ENCODE data around the gene LAIR2. TPM values are rescaled to one million over a fixed set of nuclear protein-coding genes. Genes with fewer than 3 reads are reported as not detected.
A peak's percentile ranks its signal among the peaks of the same experiment; 100 is the strongest.

The LAIR2 gene
- total RNA-seq, 4 donors from 2014 or later: not detected

DNA sequence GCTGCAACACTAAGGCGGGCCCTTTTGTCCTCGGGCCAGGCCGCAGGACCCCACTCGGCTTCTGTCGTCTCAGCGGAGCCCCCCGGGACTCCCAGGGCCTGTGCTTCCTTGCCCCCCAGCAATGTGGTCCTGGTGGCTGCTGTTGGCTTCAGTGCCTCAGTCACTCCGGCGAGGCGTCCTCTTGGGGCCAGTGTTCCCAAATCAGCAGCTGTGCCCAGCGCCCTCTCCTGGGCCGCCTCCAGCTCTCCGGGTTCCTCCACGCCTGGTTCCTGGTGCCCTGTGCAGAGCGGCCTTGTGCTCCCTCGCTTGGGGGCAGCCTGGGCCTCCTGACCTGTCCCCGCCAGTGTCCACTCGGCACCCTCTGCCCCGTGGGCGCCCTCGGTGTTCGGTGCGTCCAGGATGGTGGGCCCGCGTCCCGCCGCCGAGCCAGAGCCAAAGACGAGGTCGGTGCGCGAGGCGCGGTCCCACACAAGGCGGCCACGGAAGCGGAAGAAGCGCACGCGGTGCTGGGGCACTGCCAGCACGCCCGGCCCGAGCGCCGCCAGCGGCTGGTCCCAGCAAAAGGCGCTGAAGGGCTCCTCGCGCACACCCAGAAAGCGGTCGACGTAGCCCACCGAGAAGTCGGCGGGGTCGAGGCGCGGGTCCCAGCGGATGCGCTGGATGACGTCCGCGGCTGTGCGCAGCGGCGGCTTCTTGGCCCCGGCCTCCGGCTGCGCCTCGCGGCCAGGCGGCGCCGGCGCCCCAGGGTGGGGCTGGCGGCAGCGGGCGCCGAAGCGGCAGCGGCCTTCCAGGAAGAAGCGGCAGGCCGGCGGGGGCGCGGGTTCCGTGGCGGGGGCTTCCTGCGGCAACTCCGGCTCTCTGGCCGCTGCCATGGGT lies 39.7 kb upstream of the LAIR2 start:
- H3K4me1 ChIP-seq: peaks cover 29 to 65% (median 62%) of the 10 kb centered on the region in 4 donors
- H3K4me3 ChIP-seq: peak overlapping the region; percentile 68 to 90 (median 70)
- intact Hi-C loops (cut with DNase I): no loop called here
- WGBS: 14% methylated on average over 18 of the region's 91 CpGs
- H3K27ac ChIP-seq (replicated peaks in 1 of 4): peak overlapping the region; percentile 90 to 98 (median 96)
- H3K27me3 ChIP-seq: no peaks in the 10 kb centered on the region
- no peak for DNase-seq (ENCODE audit: extremely low spot score)
- no peaks in the 10 kb centered on the region for H3K9me3 ChIP-seq
- TF ChIP-seq POLR2A (IDR thresholded peaks at IDR 0.05; ENCODE audit: low read depth) (peak; percentile 3), POLR2AphosphoS5 (IDR thresholded peaks at IDR 0.05) (peak; percentile 65 to 82), EP300 (IDR thresholded peaks at IDR 0.05) (no peak)
- TF ChIP-seq, protein P1, sequence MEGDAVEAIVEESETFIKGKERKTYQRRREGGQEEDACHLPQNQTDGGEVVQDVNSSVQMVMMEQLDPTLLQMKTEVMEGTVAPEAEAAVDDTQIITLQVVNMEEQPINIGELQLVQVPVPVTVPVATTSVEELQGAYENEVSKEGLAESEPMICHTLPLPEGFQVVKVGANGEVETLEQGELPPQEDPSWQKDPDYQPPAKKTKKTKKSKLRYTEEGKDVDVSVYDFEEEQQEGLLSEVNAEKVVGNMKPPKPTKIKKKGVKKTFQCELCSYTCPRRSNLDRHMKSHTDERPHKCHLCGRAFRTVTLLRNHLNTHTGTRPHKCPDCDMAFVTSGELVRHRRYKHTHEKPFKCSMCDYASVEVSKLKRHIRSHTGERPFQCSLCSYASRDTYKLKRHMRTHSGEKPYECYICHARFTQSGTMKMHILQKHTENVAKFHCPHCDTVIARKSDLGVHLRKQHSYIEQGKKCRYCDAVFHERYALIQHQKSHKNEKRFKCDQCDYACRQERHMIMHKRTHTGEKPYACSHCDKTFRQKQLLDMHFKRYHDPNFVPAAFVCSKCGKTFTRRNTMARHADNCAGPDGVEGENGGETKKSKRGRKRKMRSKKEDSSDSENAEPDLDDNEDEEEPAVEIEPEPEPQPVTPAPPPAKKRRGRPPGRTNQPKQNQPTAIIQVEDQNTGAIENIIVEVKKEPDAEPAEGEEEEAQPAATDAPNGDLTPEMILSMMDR (IDR thresholded peaks at IDR 0.05): peak in 2 of 3 experiments; percentile 6 to 7
- H3K36me3 ChIP-seq: peaks cover 33 to 45% (median 45%) of the 10 kb centered on the region in 4 donors

DNA sequence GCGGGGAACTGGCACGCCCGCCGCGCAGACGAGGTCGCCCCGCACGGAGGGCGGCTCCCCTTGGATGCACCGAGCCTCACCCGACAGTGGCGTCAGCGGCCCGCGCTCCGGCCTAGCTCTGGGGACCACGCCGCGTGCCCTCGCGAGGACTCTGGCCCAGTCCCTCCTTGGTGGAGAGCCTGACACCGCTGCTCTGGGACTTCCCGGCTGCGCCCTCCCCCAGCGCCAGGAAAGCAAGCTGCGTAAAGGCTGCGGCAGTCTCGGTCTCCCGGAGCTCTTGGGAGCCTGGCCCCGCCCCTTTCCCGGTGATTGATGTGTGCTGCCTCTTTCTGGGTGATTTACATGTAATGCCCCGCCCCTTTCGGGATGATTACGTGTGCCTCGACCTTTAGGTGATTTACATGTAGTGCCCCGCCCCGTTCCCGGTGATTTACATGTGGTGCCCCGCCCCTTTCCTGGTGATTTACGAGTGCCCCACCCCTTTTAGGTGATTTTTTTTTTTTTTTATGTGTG lies 39.0 kb upstream of the LAIR2 start, which contains the start of gene LENG9:
TSS of gene LENG9 (minus strand) at position 248 of the 513 bp plus-strand sequence. CDS start 252 bp downstream, outside the sequence.
- H3K36me3 ChIP-seq: peaks cover 26 to 38% (median 38%) of the 10 kb centered on the region in 4 donors
- H3K27ac ChIP-seq (replicated peaks in 1 of 4): peak within 1 kb of the TSS; percentile 90 to 98 (median 96)
- H3K27me3 ChIP-seq: no peaks in the 10 kb centered on the region
- H3K9me3 ChIP-seq: no peaks in the 10 kb centered on the region
- intact Hi-C loops (cut with DNase I): no loop called here
- DNase-seq (ENCODE audit: extremely low spot score): peak; percentile 100
- peaks cover 29 to 64% (median 62%) of the 10 kb centered on the region in 4 donors for H3K4me1 ChIP-seq
- WGBS: under 1% methylated on average over 14 of the region's 41 CpGs
- TF ChIP-seq EP300 (IDR thresholded peaks at IDR 0.05): no peak
- TF ChIP-seq POLR2AphosphoS5 (IDR thresholded peaks at IDR 0.05): peak; percentile 92 to 96
- peak; percentile 94 for TF ChIP-seq POLR2A (IDR thresholded peaks at IDR 0.05; ENCODE audit: low read depth)
- H3K4me3 ChIP-seq: peak within 1 kb of the TSS; percentile 68 to 90 (median 70)

DNA sequence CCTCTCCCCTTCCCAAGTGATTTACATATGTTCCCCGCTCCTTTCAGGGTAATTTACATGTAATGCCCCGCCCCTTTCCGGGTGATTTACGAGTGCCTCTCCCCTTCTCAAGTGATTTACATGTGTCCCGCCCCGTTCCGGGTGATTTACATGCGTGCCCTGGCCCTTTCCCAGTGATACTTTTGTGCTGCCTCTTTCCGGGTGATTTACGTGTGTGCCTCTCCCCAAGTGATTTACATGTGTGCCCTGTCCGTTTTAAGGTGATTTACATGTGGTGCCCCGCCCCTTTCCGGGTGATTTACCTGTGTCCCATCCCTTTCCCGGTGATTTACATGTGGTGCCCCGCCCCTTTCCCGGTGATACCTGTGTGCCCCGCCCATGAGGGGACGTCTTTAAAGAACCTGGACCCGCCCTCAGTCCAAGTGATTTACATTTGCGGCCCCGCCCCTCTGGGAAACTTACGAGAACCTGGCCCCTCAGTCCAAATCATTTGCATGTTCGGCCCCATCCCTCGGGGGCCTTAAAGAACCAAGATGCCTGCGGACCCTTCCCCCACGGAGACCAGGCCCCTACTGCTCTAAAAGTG lies 38.5 kb upstream of the LAIR2 start:
- under 1% methylated on average over 23 of the region's 26 CpGs for WGBS
- TF ChIP-seq EP300 (IDR thresholded peaks at IDR 0.05): no peak
- TF ChIP-seq, protein P1 (IDR thresholded peaks at IDR 0.05): no peak
- TF ChIP-seq POLR2A (IDR thresholded peaks at IDR 0.05; ENCODE audit: low read depth): no peak
- no peak for TF ChIP-seq POLR2AphosphoS5 (IDR thresholded peaks at IDR 0.05)
- intact Hi-C loops (cut with DNase I): no loop called here
- H3K27ac ChIP-seq (replicated peaks in 1 of 4): peak overlapping the region; percentile 90 to 98 (median 96)
- peaks cover 29 to 62% (median 59%) of the 10 kb centered on the region in 4 donors for H3K4me1 ChIP-seq
- peak overlapping the region; percentile 68 to 90 (median 70) for H3K4me3 ChIP-seq
- peaks cover 21 to 33% (median 32%) of the 10 kb centered on the region in 4 donors for H3K36me3 ChIP-seq
- H3K9me3 ChIP-seq: no peaks in the 10 kb centered on the region
- peak; percentile 96 for DNase-seq (ENCODE audit: extremely low spot score)
- no peaks in the 10 kb centered on the region for H3K27me3 ChIP-seq

DNA sequence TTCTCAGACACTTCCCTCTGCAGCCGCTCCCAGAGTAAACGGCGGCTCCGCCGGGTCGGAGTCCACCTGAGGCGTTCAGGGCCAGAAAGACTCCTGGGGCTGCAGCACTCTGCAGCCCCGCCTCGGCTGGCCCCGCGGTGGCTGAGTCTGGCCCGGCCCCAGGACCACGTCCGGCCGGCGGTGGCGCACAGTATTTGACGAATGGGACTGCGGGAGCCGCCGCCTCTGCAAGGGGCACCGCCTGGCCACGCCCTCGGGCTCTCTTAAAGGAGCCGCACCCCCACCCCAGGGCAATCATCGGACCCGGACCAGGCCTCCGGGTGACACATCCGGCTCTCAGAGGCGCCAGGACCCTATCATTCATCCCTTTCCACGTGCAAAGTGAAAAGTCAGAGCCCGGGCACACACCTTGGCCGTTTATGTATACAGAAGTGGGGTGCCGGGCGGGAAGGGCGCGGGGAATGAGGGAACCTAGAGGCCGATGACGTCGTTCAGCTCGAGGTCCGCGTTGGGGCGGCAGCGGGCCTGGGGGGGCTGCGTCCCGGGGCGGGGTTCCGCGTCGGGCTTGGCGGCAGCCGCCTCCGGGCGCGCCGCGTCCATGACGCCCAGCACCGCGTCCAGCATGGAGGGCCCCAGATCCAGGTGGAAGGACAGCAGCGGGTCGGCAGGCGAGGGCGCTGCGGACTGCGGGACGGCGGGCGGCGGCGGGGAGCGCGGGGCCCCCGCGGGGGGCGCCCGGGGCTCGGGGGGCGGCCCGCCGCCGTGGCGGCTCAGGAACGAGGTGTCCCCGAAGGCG lies 37.8 kb upstream of the LAIR2 start:
- 6% methylated on average over 24 of the region's 87 CpGs for WGBS
- TF ChIP-seq EP300 (IDR thresholded peaks at IDR 0.05): no peak
- TF ChIP-seq POLR2AphosphoS5 (IDR thresholded peaks at IDR 0.05): peak; percentile 68 to 85
- TF ChIP-seq, protein P1 (IDR thresholded peaks at IDR 0.05): peak in 1 of 3 experiments; percentile 22
- intact Hi-C loops (cut with DNase I): no loop called here
- H3K4me1 ChIP-seq: peaks cover 24 to 62% (median 58%) of the 10 kb centered on the region in 4 donors
- peaks cover 0 to 5% (median 0%) of the 10 kb centered on the region in 4 donors for H3K27me3 ChIP-seq
- peak; percentile 97 for DNase-seq (ENCODE audit: extremely low spot score)
- H3K27ac ChIP-seq (replicated peaks in 1 of 4): peak overlapping the region; percentile 90 to 98 (median 96)
- no peaks in the 10 kb centered on the region for H3K9me3 ChIP-seq
- H3K36me3 ChIP-seq: peaks cover 15 to 26% (median 25%) of the 10 kb centered on the region in 4 donors
- peak overlapping the region; percentile 68 to 90 (median 70) for H3K4me3 ChIP-seq
